ENCODE measurements around the gene SLC35G1. TPM values are rescaled to one million over a fixed set of nuclear protein-coding genes. Genes with fewer than 3 reads are reported as not detected.
A peak's percentile ranks its signal among the peaks of the same experiment; 100 is the strongest.

Gene SLC35G1
- total RNA-seq, 1 experiment from 2014 or later = 6.9 TPM

- H3K4me1 ChIP-seq (ENCODE audit: insufficient read depth, low read length) = no peaks in the 10 kb centered on the region
- intact Hi-C loops (cut with micrococcal nuclease) = loop anchor here (5.0 to 10.0 kb wide), 2 partner anchors 74 to 307 kb away; partner anchors contain the start of gene PLCE1
- no peak overlapping the region for H3K9ac ChIP-seq (ENCODE audit: low read length)
- no peak for DNase-seq
- H3K4me3 ChIP-seq (ENCODE audit: low read length) = no peak overlapping the region
- no peaks in the 10 kb centered on the region for H4K20me1 ChIP-seq (ENCODE audit: low read length)
- no TSS peak for BruUV-seq (replicated peaks)
- ChIA-PET CTCF (interaction anchor here (0.5 to 1.8 kb wide), 4 partner anchors 25 to 403 kb away, joined by 3 to 10 read pairs (median 6); no protein-coding TSS in a partner anchor), POLR2A (ENCODE audit: unreplicated experiment) (interaction anchor here (0.7 kb wide), 1 partner anchor 375 kb away, joined by 4 read pairs; no protein-coding TSS in a partner anchor)
- H3K9me2 ChIP-seq (replicated peaks; ENCODE audit: low read length) = no peaks in the 10 kb centered on the region
- no peaks in the 10 kb centered on the region for H3F3A ChIP-seq (ENCODE audit: low read length, unreplicated experiment)
- H2AFZ ChIP-seq (ENCODE audit: low read length) = no peak overlapping the region
- H3K4me2 ChIP-seq (ENCODE audit: low read length) = no peak overlapping the region
- H3K36me3 ChIP-seq (ENCODE audit: low read depth, low read length) = no peaks in the 10 kb centered on the region
- TF ChIP-seq EZH2 (IDR thresholded peaks at IDR 0.05; ENCODE audit: low read length, unreplicated experiment) = no peak
- no peak for TF ChIP-seq CTCF (conservative IDR thresholded peaks at IDR 0.05; ENCODE audit: low read depth, low read length)
- TF ChIP-seq EZH2phosphoT487 (IDR thresholded peaks at IDR 0.05; ENCODE audit: borderline replicate concordance, low read length) = no peak
- no peak overlapping the region for H3K27ac ChIP-seq (ENCODE audit: low read length)
- no peaks in the 10 kb centered on the region for H3K27me3 ChIP-seq (ENCODE audit: low read length)
- no peaks in the 10 kb centered on the region for H3K9me3 ChIP-seq (ENCODE audit: low read length)
- H3K79me2 ChIP-seq (ENCODE audit: low read length) = no peaks in the 10 kb centered on the region
- no peak for ATAC-seq
These were observed 24.0 kb downstream of the SLC35G1 start for GRCh38 chr10:93917821-93918220.

- POLR2A ChIA-PET (ENCODE audit: unreplicated experiment) = no interaction called here
These were observed 27.6 kb downstream of the SLC35G1 start for GRCh38 chr10:93921338-93921737.

More at GRCh38 chr10:93921338-93921737, 27.6 kb downstream of the SLC35G1 start:
- no peaks in the 10 kb centered on the region for H3F3A ChIP-seq (ENCODE audit: low read length, unreplicated experiment)
- no peak overlapping the region for H2AFZ ChIP-seq (ENCODE audit: low read length)
- no TSS peak for BruUV-seq (replicated peaks)
- intact Hi-C loops (cut with micrococcal nuclease) = no loop called here
- peak; percentile 51 for TF ChIP-seq CTCF (conservative IDR thresholded peaks at IDR 0.05; ENCODE audit: low read depth, low read length)
- no peak for TF ChIP-seq EZH2phosphoT487 (IDR thresholded peaks at IDR 0.05; ENCODE audit: borderline replicate concordance, low read length)
- TF ChIP-seq EZH2 (IDR thresholded peaks at IDR 0.05; ENCODE audit: low read length, unreplicated experiment) = no peak
- no peaks in the 10 kb centered on the region for H3K79me2 ChIP-seq (ENCODE audit: low read length)
- ATAC-seq = no peak
- H3K27ac ChIP-seq (ENCODE audit: low read length) = no peak overlapping the region
- no peaks in the 10 kb centered on the region for H3K4me1 ChIP-seq (ENCODE audit: insufficient read depth, low read length)
- no peak overlapping the region for H3K9ac ChIP-seq (ENCODE audit: low read length)
- no peaks in the 10 kb centered on the region for H4K20me1 ChIP-seq (ENCODE audit: low read length)
- DNase-seq = no peak
- no peaks in the 10 kb centered on the region for H3K36me3 ChIP-seq (ENCODE audit: low read depth, low read length)
- H3K4me3 ChIP-seq (ENCODE audit: low read length) = no peak overlapping the region
- H3K4me2 ChIP-seq (ENCODE audit: low read length) = no peak overlapping the region
- no peaks in the 10 kb centered on the region for H3K9me2 ChIP-seq (replicated peaks; ENCODE audit: low read length)
- CTCF ChIA-PET = no interaction called here
- H3K27me3 ChIP-seq (ENCODE audit: low read length) = no peaks in the 10 kb centered on the region
- H3K9me3 ChIP-seq (ENCODE audit: low read length) = no peaks in the 10 kb centered on the region
